Ramos (cell line): ENCODE data around the gene HORMAD2.

ENCODE experiments used
- in situ Hi-C: fragments of 300-500 bp; cut with MboI; formaldehyde crosslinking; loops from one replicate; pipeline ENCODE4 v1.14.3; 2022; ENCODE audit warnings: low sequenced_read_pairs; ENCODE audit not compliant: unreplicated experiment

The HORMAD2 gene

GRCh38 chr22:30100770-30101169 is 20.5 kb downstream of the HORMAD2 start:
- in situ Hi-C loops: loop anchor here (10.0 kb wide), 2 partner anchors 184 to 284 kb away; partner anchors contain the start of genes CASTOR1 and RNF215

GRCh38 chr22:30104501-30105156 is 24.4 kb downstream of the HORMAD2 start:
- in situ Hi-C loops: loop anchor here (10.0 kb wide), 2 partner anchors 180 to 280 kb away; partner anchors contain the start of genes CASTOR1 and RNF215

- in situ Hi-C loops: loop anchor here (10.0 kb wide), 2 partner anchors 179 to 279 kb away; partner anchors contain the start of genes CASTOR1 and RNF215
These were observed 25.2 kb downstream of the HORMAD2 start for GRCh38 chr22:30105483-30105882.

GRCh38 chr22:30113494-30113893 is 33.2 kb downstream of the HORMAD2 start:
- in situ Hi-C loops: no loop called here

- in situ Hi-C loops: no loop called here
These were observed 34.1 kb downstream of the HORMAD2 start for GRCh38 chr22:30114361-30114760.

GRCh38 chr22:30115705-30116104 is 35.4 kb downstream of the HORMAD2 start:
- in situ Hi-C loops: no loop called here

GRCh38 chr22:30116362-30117117 is 36.3 kb downstream of the HORMAD2 start:
- in situ Hi-C loops: no loop called here

GRCh38 chr22:30117256-30117655 is 37.0 kb downstream of the HORMAD2 start:
- in situ Hi-C loops: no loop called here

- in situ Hi-C loops: no loop called here
These were observed 38.0 kb downstream of the HORMAD2 start for GRCh38 chr22:30118291-30118690.

GRCh38 chr22:30121960-30122359 is 41.7 kb downstream of the HORMAD2 start:
- in situ Hi-C loops: no loop called here

GRCh38 chr22:30123463-30123862 is 43.2 kb downstream of the HORMAD2 start:
- in situ Hi-C loops: no loop called here

- in situ Hi-C loops: no loop called here
These were observed 47.5 kb downstream of the HORMAD2 start for GRCh38 chr22:30127749-30128166.

GRCh38 chr22:30128511-30128910 is 48.2 kb downstream of the HORMAD2 start:
- in situ Hi-C loops: no loop called here

- in situ Hi-C loops: no loop called here
These were observed 49.4 kb downstream of the HORMAD2 start for GRCh38 chr22:30129636-30130035.

- in situ Hi-C loops: no loop called here
These were observed 52.2 kb downstream of the HORMAD2 start for GRCh38 chr22:30132290-30132996.

GRCh38 chr22:30140414-30140813 is 60.1 kb downstream of the HORMAD2 start:
- in situ Hi-C loops: no loop called here

- in situ Hi-C loops: no loop called here
These were observed 63.0 kb downstream of the HORMAD2 start for GRCh38 chr22:30143265-30143664.

GRCh38 chr22:30144391-30144790 is 64.1 kb downstream of the HORMAD2 start:
- in situ Hi-C loops: no loop called here

GRCh38 chr22:30150212-30150611 is 69.9 kb downstream of the HORMAD2 start:
- in situ Hi-C loops: no loop called here

- in situ Hi-C loops: no loop called here
These were observed 78.0 kb downstream of the HORMAD2 start for GRCh38 chr22:30158277-30158676.
